ENCODE data around the gene SIK2.

GRCh38 chr11:111601636-111601978 lies 642 bp upstream of the SIK2 start:
- TF ChIP-seq CTCF (IDR thresholded peaks at IDR 0.05; ENCODE audit: extremely low read depth in 1 of 2, insufficient read depth in 1 of 2, low read depth in 1 of 2, low read length in 2 of 2) (no peak), EZH2 (IDR thresholded peaks at IDR 0.05; ENCODE audit: borderline replicate concordance, low read depth, low read length, severe bottlenecking) (no peak), POLR2A (IDR thresholded peaks at IDR 0.05; ENCODE audit: low read depth, low read length) (no peak), POLR2AphosphoS5 (IDR thresholded peaks at IDR 0.05; ENCODE audit: insufficient read depth, low read depth, low read length) (no peak), MAX (IDR thresholded peaks at IDR 0.05; ENCODE audit: insufficient read depth, insufficient read length) (no peak)
